Fibroblast of skin of right quadriceps (primary cell): ENCODE results near the gene RAPGEF6.
"Not testable (repeated sequence)": the region's sequence is repeated elsewhere in the genome, so short reads cannot be mapped to it uniquely, and the experiment has no call there.

Experiments used
- DNase-seq: peaks from one replicate; pipeline ENCODE4 v3.0.0-alpha.2; 2013

The RAPGEF6 gene

GRCh38 chr5:131634996-131635683 lies at the start of gene RAPGEF6:
Gene RAPGEF6, minus strand, starts transcription at chr5:131635229. Its CDS starts 199 bp downstream, at chr5:131635030.
- peak; percentile 100 for DNase-seq

GRCh38 chr5:131684595-131684994 lies 49.6 kb upstream of the RAPGEF6 start:
- no peak for DNase-seq

- DNase-seq = no peak
Measured at GRCh38 chr5:131684051-131684450, 49.0 kb upstream of the RAPGEF6 start.

GRCh38 chr5:131682826-131683225 lies 47.8 kb upstream of the RAPGEF6 start:
- DNase-seq = no peak

GRCh38 chr5:131682175-131682574 lies 47.1 kb upstream of the RAPGEF6 start:
- DNase-seq = no peak

GRCh38 chr5:131679911-131680310 lies 44.9 kb upstream of the RAPGEF6 start:
- DNase-seq = peak; percentile 77

- not testable (repeated sequence) for DNase-seq
Measured at GRCh38 chr5:131678273-131678672, 43.2 kb upstream of the RAPGEF6 start.

GRCh38 chr5:131677115-131677514 lies 42.1 kb upstream of the RAPGEF6 start:
- no peak for DNase-seq

- DNase-seq = no peak
Measured at GRCh38 chr5:131672776-131673175, 37.7 kb upstream of the RAPGEF6 start.

GRCh38 chr5:131671994-131672655 lies 37.1 kb upstream of the RAPGEF6 start:
- DNase-seq = peak; percentile 76

- DNase-seq = no peak
Measured at GRCh38 chr5:131671409-131671808, 36.4 kb upstream of the RAPGEF6 start.

- DNase-seq = no peak
Measured at GRCh38 chr5:131664929-131665328, 29.9 kb upstream of the RAPGEF6 start.

- DNase-seq = peak; percentile 31
Measured at GRCh38 chr5:131661933-131662332, 26.9 kb upstream of the RAPGEF6 start.

- DNase-seq = no peak
Measured at GRCh38 chr5:131659841-131660240, 24.8 kb upstream of the RAPGEF6 start.

GRCh38 chr5:131659290-131659689 lies 24.3 kb upstream of the RAPGEF6 start:
- DNase-seq = no peak

- no peak for DNase-seq
Measured at GRCh38 chr5:131654776-131655175, 19.7 kb upstream of the RAPGEF6 start.

- DNase-seq = no peak
Measured at GRCh38 chr5:131654309-131654708, 19.3 kb upstream of the RAPGEF6 start.

GRCh38 chr5:131649161-131649560 lies 14.1 kb upstream of the RAPGEF6 start:
- DNase-seq = peak; percentile 37

GRCh38 chr5:131647048-131647769 lies 12.2 kb upstream of the RAPGEF6 start:
- DNase-seq = no peak

GRCh38 chr5:131644822-131645221 lies 9.8 kb upstream of the RAPGEF6 start:
- peak; percentile 22 for DNase-seq

GRCh38 chr5:131644370-131644769 lies 9.3 kb upstream of the RAPGEF6 start:
- no peak for DNase-seq

GRCh38 chr5:131641494-131641893 lies 6.5 kb upstream of the RAPGEF6 start:
- DNase-seq = no peak

- no peak for DNase-seq
Measured at GRCh38 chr5:131640043-131640856, 5.2 kb upstream of the RAPGEF6 start.
